HUES6 (cell line): ENCODE results near the gene PACRGL.

Source experiments
- H3K27ac ChIP-seq: 2 replicates; pipeline ENCODE4 v1.7.0; 2013; ENCODE audit warnings: low read depth, mild to moderate bottlenecking, low read length, inconsistent platforms
- H3K27me3 ChIP-seq: 2 replicates; pipeline ENCODE4 v1.6.1; 2013; ENCODE audit warnings: low read length; ENCODE audit not compliant: control insufficient read depth, insufficient read depth
- H3K36me3 ChIP-seq: 2 replicates; pipeline ENCODE4 v1.6.1; 2013; ENCODE audit warnings: low read length; ENCODE audit not compliant: control insufficient read depth, insufficient read depth
- H3K4me1 ChIP-seq: 2 replicates; pipeline ENCODE4 v1.6.1; 2013; ENCODE audit warnings: low read length; ENCODE audit not compliant: control insufficient read depth, insufficient read depth
- H3K4me3 ChIP-seq: 2 replicates; pipeline ENCODE4 v1.5.1; 2013; ENCODE audit warnings: low read depth, low read length
- H3K9ac ChIP-seq: one replicate; pipeline ENCODE4 v1.6.1; 2013; ENCODE audit warnings: mild to moderate bottlenecking, low read length
- H3K9me3 ChIP-seq: 2 replicates; pipeline ENCODE4 v1.6.1; 2013; ENCODE audit warnings: low read depth, low read length; ENCODE audit not compliant: control insufficient read depth, insufficient read depth

The PACRGL gene

DNA sequence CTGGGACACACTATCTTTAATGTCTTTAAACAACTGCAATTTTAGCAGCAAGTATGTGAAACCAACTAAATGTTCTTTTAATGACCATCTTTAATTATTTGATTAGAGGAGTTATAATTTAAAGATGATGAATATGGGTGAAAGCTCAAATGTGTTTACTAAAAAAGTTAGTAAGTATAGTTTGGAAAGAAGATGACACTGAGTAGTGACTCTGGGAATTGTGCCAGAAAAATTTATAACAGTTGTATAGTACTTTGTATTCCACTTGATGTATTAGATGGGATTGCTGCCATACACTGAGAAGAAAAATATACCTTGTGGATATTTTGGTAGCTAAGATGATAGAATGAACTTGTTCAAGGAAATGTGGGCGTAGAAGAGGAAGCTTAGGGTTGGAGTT is 19.5 kb upstream of the PACRGL start:
- Histone ChIP-seq H3K27me3 (no peaks in the 10 kb centered on the region), H3K4me1 (peaks cover 7% of the 10 kb centered on the region; the same call in 1 of the 2 replicates), H3K36me3 (no peaks in the 10 kb centered on the region), H3K9ac (no peak overlapping the region), H3K4me3 (no peak overlapping the region), H3K9me3 (peaks cover 6% of the 10 kb centered on the region; the same call in 1 of the 2 replicates), H3K27ac (no peak overlapping the region)

DNA sequence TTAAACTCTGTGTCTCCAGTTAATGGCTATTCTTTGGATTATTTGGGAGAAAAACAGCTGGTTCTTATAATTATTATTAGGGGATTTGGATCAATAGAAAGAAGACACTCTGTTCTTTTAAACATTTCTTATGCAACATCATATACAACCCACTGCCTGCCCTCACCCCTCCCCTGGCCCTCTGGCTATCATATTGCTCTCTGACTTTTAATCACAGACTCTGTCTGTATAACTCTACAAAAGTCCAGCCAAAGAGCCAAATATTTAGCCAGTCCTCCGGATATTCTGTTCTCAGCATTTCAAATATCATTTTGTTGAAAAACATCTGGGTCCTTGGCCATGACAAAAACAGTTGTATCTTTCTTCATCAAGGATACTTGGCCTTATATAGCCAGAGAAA is 19.0 kb upstream of the PACRGL start:
- Histone ChIP-seq H3K4me1 (peaks cover 4% of the 10 kb centered on the region; the same call in 1 of the 2 replicates), H3K9me3 (peaks cover 6% of the 10 kb centered on the region; the same call in 1 of the 2 replicates), H3K27me3 (no peaks in the 10 kb centered on the region), H3K9ac (no peak overlapping the region), H3K36me3 (no peaks in the 10 kb centered on the region), H3K27ac (no peak overlapping the region), H3K4me3 (no peak overlapping the region)

DNA sequence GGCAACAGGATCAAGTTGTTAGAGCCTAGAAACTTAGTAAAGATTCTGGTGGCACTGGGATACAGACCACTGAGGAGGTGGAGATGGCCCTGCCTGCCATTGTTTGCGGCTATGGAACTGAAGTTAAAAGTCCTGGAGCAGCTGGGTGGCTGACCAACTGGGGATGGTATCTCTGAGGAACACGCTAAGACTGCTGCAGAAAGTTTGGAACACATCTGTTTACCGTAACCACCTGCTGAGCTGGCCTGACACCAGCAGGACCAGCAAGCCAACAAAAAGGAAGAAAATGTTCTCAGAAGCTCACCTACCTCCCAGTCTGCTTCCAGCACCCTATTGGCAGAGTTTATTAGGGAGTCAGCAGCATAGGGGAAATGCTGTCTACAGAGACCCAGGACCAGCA is 17.4 kb upstream of the PACRGL start:
- Histone ChIP-seq H3K9me3 (peaks cover 5% of the 10 kb centered on the region; the same call in 1 of the 2 replicates), H3K27me3 (no peaks in the 10 kb centered on the region), H3K9ac (no peak overlapping the region), H3K36me3 (no peaks in the 10 kb centered on the region), H3K27ac (no peak overlapping the region), H3K4me1 (peaks cover 4% of the 10 kb centered on the region; the same call in 1 of the 2 replicates), H3K4me3 (no peak overlapping the region)

DNA sequence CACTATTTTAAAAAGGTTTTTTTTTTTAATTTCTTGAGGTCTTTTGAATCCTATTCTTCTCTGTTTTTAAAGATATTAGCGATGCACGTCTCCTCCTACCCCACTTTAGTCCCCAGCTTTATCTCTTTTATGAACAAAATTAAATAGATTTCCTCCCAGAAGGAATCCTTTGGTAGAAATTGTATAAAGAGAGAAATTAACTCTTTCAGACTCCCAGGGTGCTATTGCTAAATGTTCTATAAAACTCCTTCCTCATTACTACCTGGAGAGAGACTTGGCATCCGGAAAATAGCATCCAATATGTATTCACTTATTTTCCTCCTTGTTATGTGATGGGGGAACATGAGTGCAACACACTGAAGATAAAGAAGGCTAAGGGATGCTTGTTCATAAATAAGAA is 16.5 kb upstream of the PACRGL start:
- Histone ChIP-seq H3K36me3 (no peaks in the 10 kb centered on the region), H3K4me3 (no peak overlapping the region), H3K9me3 (no peaks in the 10 kb centered on the region), H3K27me3 (no peaks in the 10 kb centered on the region), H3K4me1 (peaks cover 4% of the 10 kb centered on the region; the same call in 1 of the 2 replicates), H3K27ac (no peak overlapping the region), H3K9ac (no peak overlapping the region)

DNA sequence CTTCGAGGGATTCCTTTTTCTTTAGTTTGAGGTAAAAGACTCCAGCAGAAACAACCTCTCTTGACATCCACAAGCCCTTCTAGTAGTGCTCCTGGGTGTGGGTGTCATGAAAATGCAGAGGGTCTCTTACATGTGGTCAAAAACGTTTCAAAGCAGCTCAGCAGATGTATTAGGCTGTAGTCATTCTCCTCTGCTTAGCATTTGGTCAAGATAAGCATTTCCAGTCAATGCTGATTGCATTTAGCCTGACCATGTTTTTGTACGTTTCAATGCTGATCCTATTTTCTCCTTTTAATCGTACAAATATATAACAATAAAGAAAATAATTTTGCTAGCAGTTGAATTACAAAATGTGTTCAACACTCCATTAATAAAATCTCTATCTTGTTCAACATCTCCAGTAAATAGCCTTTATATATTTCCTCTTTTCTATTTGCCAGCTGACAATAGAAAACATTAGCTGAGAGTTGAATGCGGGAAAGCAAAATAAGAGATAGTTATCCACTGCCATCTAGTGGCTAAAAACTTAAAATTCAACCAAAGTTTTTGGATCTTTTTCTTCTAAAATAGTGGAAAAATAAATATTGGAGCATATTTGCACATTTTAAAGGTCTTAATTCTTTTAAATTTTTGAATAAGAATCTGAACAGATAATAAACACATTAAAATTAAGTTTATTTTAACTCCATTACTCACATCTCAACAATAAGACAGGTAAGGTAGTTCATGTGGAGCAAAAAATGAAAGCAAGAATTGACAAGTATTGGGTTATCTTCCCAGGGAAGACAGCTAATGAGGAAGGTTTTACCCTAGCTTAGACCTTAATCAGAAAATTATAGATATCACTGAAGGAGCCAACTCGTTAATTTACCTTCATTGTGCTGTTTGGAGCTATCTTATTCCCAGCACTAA is 15.2 kb upstream of the PACRGL start:
- Histone ChIP-seq H3K4me3 (no peak overlapping the region), H3K9ac (no peak overlapping the region), H3K36me3 (no peaks in the 10 kb centered on the region), H3K27me3 (no peaks in the 10 kb centered on the region), H3K4me1 (peaks cover 4% of the 10 kb centered on the region; the same call in 1 of the 2 replicates), H3K27ac (no peak overlapping the region), H3K9me3 (no peaks in the 10 kb centered on the region)

DNA sequence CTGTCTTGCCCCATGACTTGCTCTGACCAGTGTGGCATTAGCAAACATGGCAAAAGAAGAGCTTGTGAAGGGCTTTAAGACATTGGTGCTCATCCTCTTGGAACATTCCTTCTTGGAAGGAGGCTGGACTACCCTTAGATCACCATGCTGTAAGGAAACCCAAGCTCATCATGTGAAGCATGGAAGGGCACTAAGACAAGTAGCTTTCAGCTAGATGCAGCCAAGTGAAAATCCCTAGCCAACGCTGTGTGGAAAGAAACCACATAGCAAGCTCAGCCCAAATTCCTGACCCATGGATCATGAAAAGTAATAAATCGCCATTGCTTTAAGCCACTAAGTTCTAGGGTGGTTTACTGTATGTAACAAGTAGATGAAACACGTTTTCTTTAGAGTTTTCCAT is 12.4 kb upstream of the PACRGL start:
- Histone ChIP-seq H3K36me3 (no peaks in the 10 kb centered on the region), H3K9me3 (no peaks in the 10 kb centered on the region), H3K9ac (no peak overlapping the region), H3K27ac (no peak overlapping the region), H3K27me3 (no peaks in the 10 kb centered on the region), H3K4me1 (peaks cover 4% of the 10 kb centered on the region; the same call in 1 of the 2 replicates), H3K4me3 (no peak overlapping the region)

DNA sequence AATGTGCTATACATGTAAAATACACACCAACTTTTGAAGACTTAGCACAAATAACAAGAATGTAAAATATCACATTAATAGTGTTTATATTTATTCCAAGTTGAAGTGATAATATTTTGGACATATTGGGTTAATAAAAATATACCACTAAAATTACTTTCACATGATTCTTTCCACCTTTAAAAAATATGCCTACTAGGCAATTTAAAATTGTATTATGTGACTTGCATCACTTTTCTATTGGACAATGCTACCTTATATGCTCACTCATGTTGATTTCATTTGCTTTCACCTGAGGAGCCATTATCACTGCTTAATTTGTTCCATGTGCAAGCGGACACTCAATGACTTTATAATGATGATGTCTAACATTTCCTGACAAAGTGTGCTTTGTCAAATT is 3.4 kb upstream of the PACRGL start:
- Histone ChIP-seq H3K9me3 (no peaks in the 10 kb centered on the region), H3K36me3 (no peaks in the 10 kb centered on the region), H3K4me3 (no peak overlapping the region), H3K27ac (no peak overlapping the region), H3K27me3 (no peaks in the 10 kb centered on the region), H3K9ac (no peak overlapping the region), H3K4me1 (no peaks in the 10 kb centered on the region)

DNA sequence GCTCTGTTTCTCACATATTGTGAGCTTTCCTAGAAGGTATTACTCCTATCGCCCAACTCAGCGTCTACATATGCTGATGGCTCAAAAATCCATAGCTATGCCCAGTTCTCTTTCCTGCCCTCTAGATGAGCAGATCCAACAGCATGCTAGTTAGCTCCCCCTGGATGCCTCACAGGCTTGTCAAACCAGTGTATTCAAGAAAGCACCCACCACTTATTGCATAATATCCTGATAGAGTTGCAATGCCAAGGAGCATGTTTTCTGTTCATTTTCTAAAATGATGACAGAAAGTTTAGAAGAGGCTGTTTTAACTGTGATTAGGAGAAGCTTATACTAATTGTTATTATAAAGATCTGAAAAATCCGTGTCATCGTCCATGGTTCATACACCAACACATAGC is 1.9 kb upstream of the PACRGL start:
- H3K9me3 ChIP-seq: no peaks in the 10 kb centered on the region
- no peaks in the 10 kb centered on the region for H3K4me1 ChIP-seq
- H3K4me3 ChIP-seq: no peak overlapping the region
- H3K36me3 ChIP-seq: no peaks in the 10 kb centered on the region
- no peak overlapping the region for H3K27ac ChIP-seq
- no peaks in the 10 kb centered on the region for H3K27me3 ChIP-seq
- no peak overlapping the region for H3K9ac ChIP-seq

DNA sequence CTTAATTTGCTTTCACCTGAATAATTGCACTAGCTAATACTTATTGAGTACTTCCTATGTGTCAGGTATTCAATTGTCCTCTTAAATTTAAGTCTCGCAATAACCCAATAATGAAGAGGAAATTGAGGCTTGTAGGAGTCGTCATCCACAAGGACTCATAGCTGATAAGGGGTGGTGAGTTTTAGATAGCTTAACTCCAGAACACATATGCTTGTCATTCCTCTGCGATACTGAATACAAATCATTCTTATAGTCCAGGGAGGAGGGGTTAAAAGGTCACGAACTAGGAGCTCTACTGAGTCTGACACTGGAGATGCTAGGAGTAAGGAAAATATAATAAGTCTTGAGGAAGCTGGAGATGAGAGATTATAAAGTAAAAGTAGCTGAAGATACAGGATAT is 1.4 kb upstream of the PACRGL start:
- H3K36me3 ChIP-seq: no peaks in the 10 kb centered on the region
- H3K9me3 ChIP-seq: no peaks in the 10 kb centered on the region
- H3K4me1 ChIP-seq: no peaks in the 10 kb centered on the region
- H3K9ac ChIP-seq: no peak overlapping the region
- no peak overlapping the region for H3K27ac ChIP-seq
- H3K4me3 ChIP-seq: no peak overlapping the region
- no peaks in the 10 kb centered on the region for H3K27me3 ChIP-seq

DNA sequence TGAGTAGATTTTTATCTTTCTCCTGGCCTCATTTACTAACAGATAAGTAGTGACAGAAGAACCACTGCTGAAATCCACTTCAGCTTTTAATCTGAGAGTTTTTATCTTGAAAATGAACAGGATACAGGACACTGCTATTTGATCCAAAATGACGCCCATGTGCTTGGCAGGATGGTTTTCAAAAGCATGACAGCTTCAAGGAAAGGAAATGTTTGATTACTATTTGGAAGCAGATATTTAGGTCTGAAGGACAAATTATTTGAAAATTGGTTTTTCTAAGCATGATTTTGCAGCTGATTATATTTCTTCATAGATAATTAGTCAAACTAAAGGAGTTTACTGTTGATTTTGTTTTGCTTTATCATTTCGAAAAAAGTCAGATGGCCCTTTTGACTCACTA is 11.1 kb downstream of the PACRGL start:
- no peaks in the 10 kb centered on the region for H3K27me3 ChIP-seq
- H3K36me3 ChIP-seq: peaks cover 44% of the 10 kb centered on the region
- H3K4me1 ChIP-seq: no peaks in the 10 kb centered on the region
- no peak overlapping the region for H3K9ac ChIP-seq
- H3K27ac ChIP-seq: no peak overlapping the region
- no peak overlapping the region for H3K4me3 ChIP-seq
- H3K9me3 ChIP-seq: no peaks in the 10 kb centered on the region

DNA sequence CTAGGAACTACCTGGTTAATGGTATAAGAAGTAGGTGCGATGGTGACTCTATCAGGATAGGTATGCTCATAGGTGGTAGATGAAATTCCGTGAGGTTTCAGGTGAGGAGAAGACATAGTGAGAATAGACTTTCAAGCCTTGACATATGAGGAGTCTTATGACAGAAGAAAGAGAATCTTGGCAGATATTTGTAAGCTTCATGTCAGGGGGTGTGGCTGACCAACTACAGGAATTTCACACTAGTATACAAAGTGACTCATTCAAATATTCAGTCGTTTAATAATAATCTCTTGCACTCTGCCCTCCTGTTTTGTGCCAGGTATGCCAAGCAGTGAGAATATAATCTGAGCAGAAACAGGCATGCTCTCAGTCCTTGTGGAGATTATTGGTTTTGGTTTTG is 22.8 kb downstream of the PACRGL start:
- Histone ChIP-seq H3K27ac (no peak overlapping the region), H3K27me3 (no peaks in the 10 kb centered on the region), H3K4me1 (peaks cover 2% of the 10 kb centered on the region; the same call in 1 of the 2 replicates), H3K9ac (no peak overlapping the region), H3K4me3 (no peak overlapping the region), H3K36me3 (peaks cover 57% of the 10 kb centered on the region), H3K9me3 (peaks cover 21% of the 10 kb centered on the region)
